HEK293T (cell line): Measurements from ENCODE around the gene MOGAT1.

ENCODE experiments used
- BHLHE40 ChIP-seq: fragments of 450-650 bp; IDR thresholded peaks from 2 replicates; pipeline ENCODE4 v1.6.1; 2016; ENCODE audit warnings: mild to moderate bottlenecking, moderate library complexity, borderline replicate concordance
- FOXA1 ChIP-seq: fragments of 450-650 bp; IDR thresholded peaks from 2 replicates; pipeline ENCODE4 v1.6.1; 2016; ENCODE audit warnings: mild to moderate bottlenecking
- NFRKB ChIP-seq: fragments of 450-650 bp; IDR thresholded peaks from 2 replicates; pipeline ENCODE4 v1.6.1; 2016; ENCODE audit warnings: mild to moderate bottlenecking, moderate library complexity
- SUZ12 ChIP-seq: fragments of 450-650 bp; IDR thresholded peaks from 2 replicates; pipeline ENCODE4 v1.6.1; 2016; ENCODE audit warnings: mild to moderate bottlenecking
- TARDBP ChIP-seq: fragments of 450-650 bp; IDR thresholded peaks from 2 replicates; pipeline ENCODE4 v1.6.1; 2016

DNA sequence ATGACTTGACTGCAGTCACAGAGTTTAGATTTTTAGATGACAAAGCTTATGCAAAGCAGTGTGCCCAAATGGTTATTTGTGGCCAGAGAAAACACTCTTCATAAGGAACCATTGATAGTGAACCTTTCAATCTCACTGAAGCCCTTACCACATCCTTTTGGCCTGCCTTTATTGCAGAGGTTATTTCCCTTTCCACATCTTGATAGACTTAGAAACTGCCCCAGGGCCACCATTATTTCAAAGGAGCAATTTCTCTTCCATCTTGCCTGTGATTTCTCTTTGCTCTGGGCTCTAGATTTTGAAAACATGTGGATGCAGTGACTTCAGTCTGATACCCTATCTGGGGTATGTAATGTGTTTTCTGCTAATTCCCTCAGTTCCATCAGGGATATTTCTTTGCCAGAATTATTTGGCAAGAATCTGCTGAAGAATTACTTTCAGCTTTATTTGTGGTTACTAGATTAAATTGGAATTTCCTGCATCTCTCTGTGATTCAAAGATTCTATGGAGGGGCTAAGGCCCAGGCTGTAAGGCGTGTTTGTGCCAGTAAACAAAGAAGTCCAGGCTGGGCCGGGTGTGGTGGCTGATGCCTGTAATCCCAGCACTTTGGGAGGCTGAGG lies 51.0 kb downstream of the MOGAT1 start:
- TF ChIP-seq NFRKB (no peak), FOXA1 (no peak), BHLHE40 (no peak), SUZ12 (no peak), TARDBP (no peak)
